Tibial nerve (tissue), 4 donors: ENCODE data around the gene FAM118A. TPM values are rescaled to one million over a fixed set of nuclear protein-coding genes. Genes with fewer than 3 reads are reported as not detected.
"Not testable (repeated sequence)": the region's sequence is repeated elsewhere in the genome, so short reads cannot be mapped to it uniquely, and the experiment has no call there.

Experiments used
- DNase-seq, 2 donors: peaks; one replicate each; pipeline ENCODE4 v3.0.0-alpha.2; 2019; ENCODE audit warnings: low spot score in 2 of 2
- H3K27ac ChIP-seq, 4 donors: fragments of 200-600 bp; sonication (generic) in 3 of 4; one replicate each; pipeline ENCODE4 v1.5.1; 2017 to 2019; ENCODE audit warnings: mild to moderate bottlenecking in 1 of 4
- H3K27me3 ChIP-seq, 2 donors: fragments of 200-600 bp; sonication (generic) in 1 of 2; one replicate each; pipeline versions ENCODE4 v1.5.1 to v1.6.0; 2017 to 2019
- H3K36me3 ChIP-seq, 3 donors: fragments of 200-600 bp; sonication (generic); one replicate each; pipeline ENCODE4 v1.5.1; 2018 to 2019
- H3K4me1 ChIP-seq, 4 donors: fragments of 200-600 bp; sonication (generic) in 3 of 4; one replicate each; pipeline ENCODE4 v1.5.1; 2017 to 2019
- H3K4me3 ChIP-seq, 4 donors: fragments of 200-600 bp; sonication (generic) in 3 of 4; one replicate each; pipeline ENCODE4 v1.5.1; 2017 to 2019; ENCODE audit warnings: mild to moderate bottlenecking in 1 of 4, moderate library complexity in 1 of 4
- H3K9me3 ChIP-seq, 4 donors: fragments of 200-600 bp; sonication (generic) in 3 of 4; one replicate each; pipeline ENCODE4 v1.5.1; 2017 to 2019
- CTCF ChIP-seq, 5 experiments: fragments of 200-600 bp in 3 of 5; fragments of 450-650 bp in 2 of 5; sonication (generic) in 3 of 5; IDR thresholded peaks; one replicate each; pipeline ENCODE4 v1.5.1; 2016 to 2019; ENCODE audit warnings: antibody characterized with exemption in 5 of 5, mild to moderate bottlenecking in 3 of 5, moderate library complexity in 2 of 5
- EP300 ChIP-seq, 2 donors: sonication (generic); formaldehyde crosslinking; IDR thresholded peaks; one replicate each; pipeline ENCODE4 v1.6.1; 2017; ENCODE audit warnings: antibody characterized with exemption in 2 of 2, mild to moderate bottlenecking in 1 of 2
- POLR2A ChIP-seq, 2 donors: fragments of 450-650 bp; IDR thresholded peaks; one replicate each; pipeline ENCODE4 v1.6.1; 2017; ENCODE audit warnings: antibody characterized with exemption in 2 of 2, mild to moderate bottlenecking in 2 of 2, moderate library complexity in 2 of 2
- WGBS, 2 donors: methylation state at CpG; one replicate each; pipeline ENCODE4 v1.1.5; 2018; 5-methylcytosine and 5-hydroxymethylcytosine counted together
- total RNA-seq, 4 donors: library from RNA; depleted of rRNA; stranded (reverse); fragments of >200 nt; gene quantifications; one replicate each; pipeline ENCODE4 v1.1.0, GENCODE V29; 2016

Gene FAM118A
- total RNA-seq, 4 donors from 2014 or later, result 16.8 to 171 (median 83.2) TPM

- 90 to 100% methylated on average over 1 of the region's 1 CpG for WGBS, 2 donors
- TF ChIP-seq EP300 (IDR thresholded peaks at IDR 0.05), result no peak
- TF ChIP-seq POLR2A (IDR thresholded peaks at IDR 0.05), result no peak
- no peak for TF ChIP-seq CTCF (IDR thresholded peaks at IDR 0.05)
- Histone ChIP-seq H3K36me3 (no peaks in the 10 kb centered on the region), H3K4me1 (no peaks in the 10 kb centered on the region), H3K27me3 (no peaks in the 10 kb centered on the region), H3K9me3 (no peaks in the 10 kb centered on the region), H3K27ac (no peak overlapping the region), H3K4me3 (no peak overlapping the region)
- no peak for DNase-seq
Measured at GRCh38 chr22:45358127-45358526, 48.4 kb downstream of the FAM118A start.

GRCh38 chr22:45359627-45360026 lies 49.9 kb downstream of the FAM118A start:
- TF ChIP-seq EP300 (IDR thresholded peaks at IDR 0.05), result no peak
- no peak for TF ChIP-seq POLR2A (IDR thresholded peaks at IDR 0.05)
- TF ChIP-seq CTCF (IDR thresholded peaks at IDR 0.05), result no peak
- H3K9me3 ChIP-seq, result no peaks in the 10 kb centered on the region
- 49 to 50% methylated on average over 4 of the region's 4 CpGs for WGBS, 2 donors
- H3K27ac ChIP-seq, result no peak overlapping the region
- no peaks in the 10 kb centered on the region for H3K36me3 ChIP-seq
- no peaks in the 10 kb centered on the region for H3K27me3 ChIP-seq
- DNase-seq, result no peak
- H3K4me1 ChIP-seq, result no peaks in the 10 kb centered on the region
- no peak overlapping the region for H3K4me3 ChIP-seq

- 85 to 91% methylated on average over 3 of the region's 3 CpGs for WGBS, 2 donors
Measured at GRCh38 chr22:45366713-45367112, 57.0 kb downstream of the FAM118A start.

GRCh38 chr22:45373592-45373991 lies 63.9 kb downstream of the FAM118A start:
- not testable (repeated sequence) for H3K4me3 ChIP-seq, H3K36me3 ChIP-seq, H3K4me1 ChIP-seq, H3K9me3 ChIP-seq, H3K27ac ChIP-seq, H3K27me3 ChIP-seq, DNase-seq
- WGBS, 2 donors, result 86 to 88% methylated on average over 3 of the region's 3 CpGs

More at GRCh38 chr22:45366713-45367112, 57.0 kb downstream of the FAM118A start:
- Histone ChIP-seq H3K4me1 (no peaks in the 10 kb centered on the region), H3K9me3 (peaks cover 0 to 18% (median 0%) of the 10 kb centered on the region in 4 donors), H3K4me3 (no peak overlapping the region), H3K27me3 (no peaks in the 10 kb centered on the region), H3K36me3 (no peaks in the 10 kb centered on the region), H3K27ac (no peak overlapping the region)
- TF ChIP-seq EP300 (IDR thresholded peaks at IDR 0.05) (no peak), POLR2A (IDR thresholded peaks at IDR 0.05) (no peak), CTCF (IDR thresholded peaks at IDR 0.05) (no peak)
- no peak for DNase-seq

GRCh38 chr22:45376009-45376408 lies 66.3 kb downstream of the FAM118A start:
- no peaks in the 10 kb centered on the region for H3K4me1 ChIP-seq
- 89 to 95% methylated on average over 3 of the region's 3 CpGs for WGBS, 2 donors
- no peak for DNase-seq
- no peaks in the 10 kb centered on the region for H3K9me3 ChIP-seq
- no peaks in the 10 kb centered on the region for H3K36me3 ChIP-seq
- H3K27ac ChIP-seq, result no peak overlapping the region
- no peak overlapping the region for H3K4me3 ChIP-seq
- no peaks in the 10 kb centered on the region for H3K27me3 ChIP-seq
- TF ChIP-seq POLR2A (IDR thresholded peaks at IDR 0.05) (no peak), CTCF (IDR thresholded peaks at IDR 0.05) (no peak), EP300 (IDR thresholded peaks at IDR 0.05) (no peak)

- 41 to 44% methylated on average over 1 of the region's 1 CpG for WGBS, 2 donors
- DNase-seq, result peak in 1 of 2 donors; percentile 48
- H3K36me3 ChIP-seq, result no peaks in the 10 kb centered on the region
- H3K4me3 ChIP-seq, result no peak overlapping the region
- no peaks in the 10 kb centered on the region for H3K4me1 ChIP-seq
- TF ChIP-seq EP300 (IDR thresholded peaks at IDR 0.05) (peak in 1 of 2 donors; percentile 36), POLR2A (IDR thresholded peaks at IDR 0.05) (no peak)
- H3K9me3 ChIP-seq, result no peaks in the 10 kb centered on the region
- H3K27ac ChIP-seq, result no peak overlapping the region
- H3K27me3 ChIP-seq, result no peaks in the 10 kb centered on the region
Measured at GRCh38 chr22:45376703-45377102, 67.0 kb downstream of the FAM118A start.
